DND-41 (cell line): ENCODE data around the gene CRYBA2.

Source experiments
- ATAC-seq: fragments of 200-7000 bp; cut with Tn5 transposase; 3 replicates; pipeline ENCODE4 v1.9.1; 2021; ENCODE audit warnings: low read depth; ENCODE audit not compliant: insufficient read depth
- DNase-seq: peaks from one replicate; pipeline ENCODE4 v3.0.0-alpha.2; 2020
- H2AFZ ChIP-seq: 2 replicates; pipeline ENCODE4 v1.6.0; 2012; ENCODE audit warnings: low read depth, low read length
- H3K27ac ChIP-seq: 2 replicates; pipeline ENCODE4 v1.5.1; 2012; ENCODE audit warnings: low read length, inconsistent platforms
- H3K27me3 ChIP-seq: fragments of 200-600 bp; sonication (generic); 2 replicates; pipeline ENCODE4 v1.6.0; 2012; ENCODE audit warnings: low read length, mild to moderate bottlenecking, inconsistent platforms; ENCODE audit not compliant: insufficient read depth, poor library complexity
- H3K36me3 ChIP-seq: 2 replicates; pipeline ENCODE4 v1.5.1; 2012; ENCODE audit warnings: low read length, inconsistent platforms; ENCODE audit not compliant: insufficient read depth
- H3K4me1 ChIP-seq: 2 replicates; pipeline ENCODE4 v1.5.1; 2012; ENCODE audit warnings: mild to moderate bottlenecking, low read length; ENCODE audit not compliant: insufficient read depth
- H3K4me2 ChIP-seq: 2 replicates; pipeline ENCODE4 v1.6.0; 2012; ENCODE audit warnings: mild to moderate bottlenecking, moderate library complexity, low read length, inconsistent platforms; ENCODE audit not compliant: insufficient read depth
- H3K4me3 ChIP-seq, 2 experiments: fragments of 200-600 bp in 1 of 2; shearing (Covaris generic) in 1 of 2; 2 replicates each; pipeline ENCODE4 v1.5.1; 2012 to 2016; ENCODE audit warnings: inconsistent platforms in 2 of 2, low read length in 2 of 2, mild to moderate bottlenecking in 2 of 2, low read depth in 1 of 2, moderate library complexity in 1 of 2
- H3K79me2 ChIP-seq: 2 replicates; pipeline ENCODE4 v1.6.0; 2012; ENCODE audit warnings: low read length, inconsistent platforms; ENCODE audit not compliant: insufficient read depth
- H3K9ac ChIP-seq: 2 replicates; pipeline ENCODE4 v1.6.0; 2012; ENCODE audit warnings: low read depth, mild to moderate bottlenecking, inconsistent platforms, low read length, moderate library complexity
- H3K9me3 ChIP-seq: 2 replicates; pipeline ENCODE4 v1.5.1; 2012; ENCODE audit warnings: low read length, moderate library complexity, mild to moderate bottlenecking, inconsistent platforms; ENCODE audit not compliant: insufficient read depth, severe bottlenecking
- H4K20me1 ChIP-seq: 2 replicates; pipeline ENCODE4 v1.6.0; 2012; ENCODE audit warnings: low read length; ENCODE audit not compliant: insufficient read depth
- EZH2 ChIP-seq: IDR thresholded peaks from 3 replicates; pipeline ENCODE4 v1.6.1; 2012; ENCODE audit warnings: borderline replicate concordance, low read depth, mild to moderate bottlenecking, moderate library complexity, low read length, inconsistent platforms; ENCODE audit not compliant: severe bottlenecking
- TF ChIP-seq, protein P1 (sequence below): IDR thresholded peaks from 2 replicates; pipeline ENCODE4 v1.5.1; 2012; ENCODE audit warnings: borderline replicate concordance, low read length, moderate library complexity, mild to moderate bottlenecking; ENCODE audit not compliant: poor library complexity, severe bottlenecking; ENCODE audit errors: extremely low read depth

The CRYBA2 gene

DNA sequence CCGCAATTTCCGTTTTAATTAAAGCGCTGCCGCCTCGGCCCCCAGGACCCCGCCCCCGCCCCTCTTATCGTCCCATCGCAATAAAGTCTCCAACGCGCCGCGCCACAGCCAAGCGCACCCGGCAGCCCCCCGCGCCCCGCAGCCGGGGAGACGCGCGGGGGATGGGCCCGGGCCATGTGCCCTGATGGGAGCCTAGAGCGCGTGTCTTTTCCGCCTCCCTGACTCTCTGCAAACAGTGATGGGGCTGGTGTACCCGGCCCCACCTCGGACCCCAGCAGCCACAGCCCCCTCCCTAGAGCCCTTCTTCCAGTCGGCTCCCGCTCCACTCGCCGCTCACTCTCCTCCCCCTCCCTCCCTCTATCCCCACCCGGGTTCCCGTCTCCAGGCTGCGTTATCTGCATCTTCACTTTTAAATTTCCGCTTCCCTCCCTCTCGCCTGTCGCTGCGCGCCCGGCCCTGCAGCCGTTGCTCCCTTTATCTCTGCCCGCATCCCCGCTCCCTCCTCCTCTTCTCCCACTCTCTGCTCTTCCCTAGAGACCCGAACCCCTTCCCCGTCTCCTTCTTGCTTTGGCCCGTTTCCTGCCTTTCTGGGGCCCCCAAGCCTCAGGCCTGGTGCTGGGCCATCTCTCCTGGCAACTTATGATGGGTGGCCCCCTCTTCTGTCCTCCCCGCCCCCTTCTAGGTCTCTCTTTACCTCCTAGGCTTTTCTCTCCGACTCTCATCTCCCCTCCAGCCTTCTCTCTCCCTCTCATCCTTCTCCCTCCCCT lies 7.7 kb downstream of the CRYBA2 start:
- no peaks in the 10 kb centered on the region for H3K36me3 ChIP-seq
- no peak overlapping the region for H3K27ac ChIP-seq
- no peak overlapping the region for H2AFZ ChIP-seq
- no peaks in the 10 kb centered on the region for H3K79me2 ChIP-seq
- H3K9ac ChIP-seq, result no peak overlapping the region
- ATAC-seq, result peak; percentile 33; the same call in 1 of the 3 replicates
- H3K27me3 ChIP-seq, result peaks cover 57% of the 10 kb centered on the region
- TF ChIP-seq EZH2, result no peak
- TF ChIP-seq, protein P1, sequence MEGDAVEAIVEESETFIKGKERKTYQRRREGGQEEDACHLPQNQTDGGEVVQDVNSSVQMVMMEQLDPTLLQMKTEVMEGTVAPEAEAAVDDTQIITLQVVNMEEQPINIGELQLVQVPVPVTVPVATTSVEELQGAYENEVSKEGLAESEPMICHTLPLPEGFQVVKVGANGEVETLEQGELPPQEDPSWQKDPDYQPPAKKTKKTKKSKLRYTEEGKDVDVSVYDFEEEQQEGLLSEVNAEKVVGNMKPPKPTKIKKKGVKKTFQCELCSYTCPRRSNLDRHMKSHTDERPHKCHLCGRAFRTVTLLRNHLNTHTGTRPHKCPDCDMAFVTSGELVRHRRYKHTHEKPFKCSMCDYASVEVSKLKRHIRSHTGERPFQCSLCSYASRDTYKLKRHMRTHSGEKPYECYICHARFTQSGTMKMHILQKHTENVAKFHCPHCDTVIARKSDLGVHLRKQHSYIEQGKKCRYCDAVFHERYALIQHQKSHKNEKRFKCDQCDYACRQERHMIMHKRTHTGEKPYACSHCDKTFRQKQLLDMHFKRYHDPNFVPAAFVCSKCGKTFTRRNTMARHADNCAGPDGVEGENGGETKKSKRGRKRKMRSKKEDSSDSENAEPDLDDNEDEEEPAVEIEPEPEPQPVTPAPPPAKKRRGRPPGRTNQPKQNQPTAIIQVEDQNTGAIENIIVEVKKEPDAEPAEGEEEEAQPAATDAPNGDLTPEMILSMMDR, result no peak
- no peaks in the 10 kb centered on the region for H3K4me1 ChIP-seq
- no peaks in the 10 kb centered on the region for H3K9me3 ChIP-seq
- peak overlapping the region; percentile 36 for H3K4me2 ChIP-seq
- peaks cover 21% of the 10 kb centered on the region for H4K20me1 ChIP-seq
- H3K4me3 ChIP-seq, result no peak overlapping the region
- no peak for DNase-seq

DNA sequence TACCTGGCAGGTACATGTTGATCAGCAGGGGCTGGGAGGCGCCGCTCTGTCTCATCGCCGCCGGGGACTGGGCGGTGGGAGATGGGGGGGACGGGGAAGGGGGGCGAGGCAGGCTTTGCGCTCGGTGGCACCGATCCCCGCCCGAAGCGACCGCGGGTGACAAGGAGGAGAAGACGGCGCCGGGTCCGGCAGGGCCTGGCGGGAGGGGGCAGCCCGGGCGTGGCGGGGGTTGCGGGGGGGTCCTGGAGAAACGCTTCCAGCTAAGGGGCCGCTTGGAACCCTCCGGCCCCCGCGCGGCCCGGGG lies 8.2 kb downstream of the CRYBA2 start, which contains the start of gene FEV:
Gene FEV (minus strand): TSS at position 164 of the 304 bp plus-strand sequence. CDS start 109 bp downstream, at position 55.
- peaks cover 21% of the 10 kb centered on the region for H4K20me1 ChIP-seq
- peaks cover 56% of the 10 kb centered on the region for H3K27me3 ChIP-seq
- H3K9me3 ChIP-seq, result no peaks in the 10 kb centered on the region
- no peaks in the 10 kb centered on the region for H3K79me2 ChIP-seq
- peak within 1 kb of the TSS; percentile 36 for H3K4me2 ChIP-seq
- DNase-seq (no peak), ATAC-seq (no peak)
- peaks cover 3% of the 10 kb centered on the region for H3K4me1 ChIP-seq
- no peak for TF ChIP-seq EZH2
- TF ChIP-seq, protein P1, result no peak
- no peak within 1 kb of the TSS for H3K9ac ChIP-seq
- H3K36me3 ChIP-seq, result no peaks in the 10 kb centered on the region
- no peak within 1 kb of the TSS for H3K27ac ChIP-seq
- H3K4me3 ChIP-seq, result no peak within 1 kb of the TSS
- H2AFZ ChIP-seq, result no peak within 1 kb of the TSS

DNA sequence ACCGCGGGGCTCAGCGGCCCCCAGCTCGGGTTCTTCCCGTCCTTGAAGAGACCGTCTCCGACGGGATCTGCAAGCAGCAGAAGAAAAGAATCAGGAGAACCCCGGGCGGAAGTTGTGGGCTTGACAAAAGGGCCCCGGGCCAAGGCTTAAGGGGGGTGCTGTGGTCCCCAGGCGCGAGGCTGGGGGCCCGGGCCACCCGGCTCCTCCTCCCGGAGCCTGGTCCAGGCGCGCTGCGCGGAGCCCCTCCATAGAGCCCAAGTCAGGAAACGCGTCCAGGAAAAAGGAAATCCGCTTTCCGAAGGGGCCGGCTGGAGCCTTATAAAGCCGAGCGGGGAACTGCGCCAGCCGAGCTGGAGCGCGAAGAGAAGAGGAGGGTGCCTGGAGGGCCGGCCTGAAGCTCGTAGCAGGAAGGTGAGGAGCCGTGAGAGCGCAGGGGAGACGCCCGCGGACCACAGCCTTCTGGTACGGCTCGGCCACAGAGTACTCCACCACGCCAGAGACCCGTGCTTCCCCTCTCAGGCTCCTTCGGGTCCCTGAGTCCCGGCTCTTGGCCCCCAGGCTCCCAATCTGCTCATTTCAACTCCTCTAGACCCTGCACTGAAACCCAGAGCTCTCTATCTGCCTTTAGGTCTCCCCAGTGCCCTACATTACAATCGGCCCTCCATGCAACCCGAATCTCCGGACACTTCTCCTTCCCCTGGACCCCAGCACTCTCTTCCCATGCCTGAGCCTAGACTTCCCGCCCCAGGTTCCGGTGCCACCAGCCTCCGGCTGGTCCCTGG lies 8.8 kb downstream of the CRYBA2 start:
- H3K4me1 ChIP-seq, result peaks cover 8% of the 10 kb centered on the region
- H3K27me3 ChIP-seq, result peaks cover 56% of the 10 kb centered on the region
- no peak overlapping the region for H3K4me2 ChIP-seq
- ATAC-seq (no peak), DNase-seq (no peak)
- H3K27ac ChIP-seq, result no peak overlapping the region
- no peak overlapping the region for H3K4me3 ChIP-seq
- H2AFZ ChIP-seq, result no peak overlapping the region
- TF ChIP-seq EZH2, result no peak
- TF ChIP-seq, protein P1, result no peak
- no peaks in the 10 kb centered on the region for H3K36me3 ChIP-seq
- H3K9ac ChIP-seq, result no peak overlapping the region
- peaks cover 20% of the 10 kb centered on the region for H4K20me1 ChIP-seq
- H3K79me2 ChIP-seq, result no peaks in the 10 kb centered on the region
- H3K9me3 ChIP-seq, result no peaks in the 10 kb centered on the region
